Subcutaneous adipose tissue (tissue), 4 donors: ENCODE measurements around the gene TANGO6. TPM values are rescaled to one million over a fixed set of nuclear protein-coding genes. Genes with fewer than 3 reads are reported as not detected.

Experiments
- CTCF ChIP-seq: fragments of 450-650 bp; IDR thresholded peaks from one replicate; pipeline ENCODE4 v1.5.1; 2016; ENCODE audit warnings: low read depth, mild to moderate bottlenecking, control low read depth, antibody characterized with exemption, moderate library complexity
- total RNA-seq, 4 donors: library from RNA; depleted of rRNA; stranded (reverse); fragments of >200 nt; gene quantifications; one replicate each; pipeline ENCODE4 v1.1.0, GENCODE V29; 2016

The TANGO6 gene
- total RNA-seq, 4 donors from 2014 or later = 14.3 to 19.4 (median 15.9) TPM

- TF ChIP-seq CTCF = no peak
Measured at GRCh38 chr16:69055008-69055407, 211.7 kb downstream of the TANGO6 start.

GRCh38 chr16:69055980-69056379 lies 212.6 kb downstream of the TANGO6 start:
- TF ChIP-seq CTCF = no peak

GRCh38 chr16:69056421-69056820 lies 213.1 kb downstream of the TANGO6 start:
- TF ChIP-seq CTCF = no peak

GRCh38 chr16:69057400-69058378 lies 214.4 kb downstream of the TANGO6 start:
- no peak for TF ChIP-seq CTCF

GRCh38 chr16:69064124-69064763 lies 220.9 kb downstream of the TANGO6 start:
- no peak for TF ChIP-seq CTCF

GRCh38 chr16:69064764-69065313 lies 221.5 kb downstream of the TANGO6 start:
- TF ChIP-seq CTCF = no peak

GRCh38 chr16:69069504-69069903 lies 226.2 kb downstream of the TANGO6 start:
- no peak for TF ChIP-seq CTCF
